Measurements from ENCODE around the gene PNPLA2.

Gene PNPLA2

DNA sequence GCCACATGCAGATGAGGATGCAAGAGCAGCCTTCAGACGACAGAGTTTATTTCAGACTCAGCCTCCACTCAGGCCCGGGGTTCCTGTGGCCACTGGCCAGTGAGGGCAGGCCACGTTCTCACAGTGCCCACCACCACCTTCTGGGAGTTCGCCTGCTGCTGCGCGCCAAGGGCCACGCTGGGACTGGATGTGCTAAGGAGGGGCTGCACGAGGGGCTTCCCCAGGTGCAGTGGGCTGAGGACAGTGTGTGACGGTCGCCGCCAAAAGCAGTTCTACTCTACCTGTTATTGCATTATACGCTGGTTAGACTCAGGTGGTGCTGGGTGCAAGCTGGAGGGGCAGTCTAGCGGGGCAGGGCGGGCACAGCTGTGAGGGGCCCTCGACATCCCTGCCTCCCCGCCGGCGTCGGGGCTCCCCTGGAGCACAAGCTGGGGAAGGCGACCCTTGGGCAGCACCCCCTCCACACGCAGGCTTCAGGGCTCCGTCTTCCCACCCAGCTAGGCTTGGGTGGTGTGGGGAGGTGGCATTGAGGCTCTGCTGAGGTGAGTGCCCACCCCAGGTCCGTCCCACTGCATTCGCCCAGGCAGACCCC is 31.5 kb upstream of the PNPLA2 start:
- TF ChIP-seq CTCF (conservative IDR thresholded peaks at IDR 0.05; ENCODE audit: low read depth, low read length) = no peak
- Histone ChIP-seq H3K4me3 (IDR thresholded peaks at IDR 0.05; ENCODE audit: insufficient read depth, low read depth, low read length) (no peak overlapping the region), H3K9ac (no peak overlapping the region), H3K79me2 (ENCODE audit: insufficient read depth, low read depth) (no peaks in the 10 kb centered on the region), H3K4me2 (no peak overlapping the region), H3K27ac (no peak overlapping the region), H3K4me1 (ENCODE audit: low read depth, poor library complexity, severe bottlenecking) (peaks cover 12% of the 10 kb centered on the region), H2AFZ (ENCODE audit: low read depth) (no peak overlapping the region), H3K27me3 (ENCODE audit: insufficient read depth, low read depth) (no peaks in the 10 kb centered on the region), H3K36me3 (ENCODE audit: insufficient read depth) (no peaks in the 10 kb centered on the region), H4K20me1 (ENCODE audit: insufficient read depth) (no peaks in the 10 kb centered on the region)

GRCh38 chr11:788009-788640 is 30.6 kb upstream of the PNPLA2 start:
- Histone ChIP-seq H3K27me3 (ENCODE audit: insufficient read depth, low read depth) (no peaks in the 10 kb centered on the region), H3K79me2 (ENCODE audit: insufficient read depth, low read depth) (no peaks in the 10 kb centered on the region), H3K4me2 (no peak overlapping the region), H2AFZ (ENCODE audit: low read depth) (no peak overlapping the region), H3K4me3 (IDR thresholded peaks at IDR 0.05; ENCODE audit: insufficient read depth, low read depth, low read length) (no peak overlapping the region), H3K27ac (no peak overlapping the region), H4K20me1 (ENCODE audit: insufficient read depth) (no peaks in the 10 kb centered on the region), H3K4me1 (ENCODE audit: low read depth, poor library complexity, severe bottlenecking) (peaks cover 12% of the 10 kb centered on the region), H3K9ac (no peak overlapping the region), H3K36me3 (ENCODE audit: insufficient read depth) (no peaks in the 10 kb centered on the region)
- TF ChIP-seq CTCF (conservative IDR thresholded peaks at IDR 0.05; ENCODE audit: low read depth, low read length) = no peak

- H4K20me1 ChIP-seq (ENCODE audit: insufficient read depth) = no peaks in the 10 kb centered on the region
- peak overlapping the region; percentile 32; the same call in 1 of the 2 replicates for H3K9ac ChIP-seq
- H3K36me3 ChIP-seq (ENCODE audit: insufficient read depth) = no peaks in the 10 kb centered on the region
- no peak for TF ChIP-seq CTCF (conservative IDR thresholded peaks at IDR 0.05; ENCODE audit: low read depth, low read length)
- no peak overlapping the region; the same call in 1 of the 2 replicates for H3K27ac ChIP-seq
- no peak overlapping the region for H2AFZ ChIP-seq (ENCODE audit: low read depth)
- no peak overlapping the region for H3K4me3 ChIP-seq (IDR thresholded peaks at IDR 0.05; ENCODE audit: insufficient read depth, low read depth, low read length)
- peaks cover 12% of the 10 kb centered on the region for H3K4me1 ChIP-seq (ENCODE audit: low read depth, poor library complexity, severe bottlenecking)
- peak overlapping the region; percentile 84; the same call in 1 of the 2 replicates for H3K4me2 ChIP-seq
- no peaks in the 10 kb centered on the region for H3K79me2 ChIP-seq (ENCODE audit: insufficient read depth, low read depth)
- no peaks in the 10 kb centered on the region for H3K27me3 ChIP-seq (ENCODE audit: insufficient read depth, low read depth)
These were observed 29.5 kb upstream of the PNPLA2 start for GRCh38 chr11:788953-789940.

- Histone ChIP-seq H3K4me2 (peak within 1 kb of the TSS; percentile 84; the same call in 1 of the 2 replicates), H3K9ac (peak within 1 kb of the TSS; percentile 32; the same call in 1 of the 2 replicates), H3K4me3 (IDR thresholded peaks at IDR 0.05; ENCODE audit: insufficient read depth, low read depth, low read length) (no peak within 1 kb of the TSS), H4K20me1 (ENCODE audit: insufficient read depth) (no peaks in the 10 kb centered on the region), H2AFZ (ENCODE audit: low read depth) (no peak within 1 kb of the TSS), H3K36me3 (ENCODE audit: insufficient read depth) (no peaks in the 10 kb centered on the region), H3K4me1 (ENCODE audit: low read depth, poor library complexity, severe bottlenecking) (peaks cover 12% of the 10 kb centered on the region), H3K27ac (no peak within 1 kb of the TSS; the same call in 1 of the 2 replicates), H3K27me3 (ENCODE audit: insufficient read depth, low read depth) (no peaks in the 10 kb centered on the region), H3K79me2 (ENCODE audit: insufficient read depth, low read depth) (no peaks in the 10 kb centered on the region)
- TF ChIP-seq CTCF (conservative IDR thresholded peaks at IDR 0.05; ENCODE audit: low read depth, low read length) = no peak
These were observed 28.8 kb upstream of the PNPLA2 start, which contains the start of gene CEND1 for GRCh38 chr11:789943-790342. TSS of gene CEND1 (minus strand) at chr11:790090. CDS start at chr11:788576, 1,514 bp downstream.

All from KMS-11 (cell line).